ENCODE results near the gene CLEC4A. TPM values are rescaled to one million over a fixed set of nuclear protein-coding genes. Genes with fewer than 3 reads are reported as not detected.

The CLEC4A gene
- total and polyA plus RNA-seq, 2 of the 8 experiments (the other 6 are each of a cell fraction or from before 2014, with no cell fraction given), result 0.41 to 0.44 TPM

DNA sequence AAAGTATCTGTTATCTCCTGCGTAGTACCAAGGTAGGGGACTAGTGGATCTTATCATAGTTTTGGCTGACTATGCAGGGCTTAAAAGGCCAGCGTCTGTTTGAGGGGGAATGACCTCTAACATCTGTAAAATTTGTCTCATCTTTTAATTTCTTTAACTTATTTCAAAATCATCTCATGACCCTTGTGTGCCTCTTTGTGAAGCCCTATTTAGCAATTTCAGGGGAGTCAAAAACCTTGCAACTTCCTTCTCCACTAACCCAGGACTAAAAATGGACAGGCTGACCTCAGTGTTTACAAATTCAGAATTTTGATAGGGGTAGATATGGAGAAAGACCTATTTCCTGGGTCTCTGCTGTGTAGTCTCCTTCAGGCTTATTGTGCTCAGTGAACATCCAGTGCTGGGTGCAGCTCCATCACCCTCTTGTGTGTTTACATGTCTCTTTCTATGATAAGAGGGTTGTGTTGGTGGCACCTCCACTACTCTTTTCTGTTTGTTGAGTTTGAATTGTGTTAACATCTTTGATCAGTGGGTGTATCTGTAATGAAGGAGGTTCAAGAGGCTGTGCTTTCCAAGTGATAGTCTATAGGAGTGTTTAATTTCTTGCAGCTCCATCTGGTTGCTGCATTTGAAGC lies 27.0 kb upstream of the CLEC4A start (continued):
- TF ChIP-seq CHD1 (IDR thresholded peaks at IDR 0.05; ENCODE audit: low read depth, low read length), result no peak
- no peak for TF ChIP-seq POU5F1 (IDR thresholded peaks at IDR 0.05; ENCODE audit: low read depth, low read length)
- TF ChIP-seq BRCA1 (IDR thresholded peaks at IDR 0.05; ENCODE audit: low read depth, low read length), result no peak
- TF ChIP-seq, protein P1, sequence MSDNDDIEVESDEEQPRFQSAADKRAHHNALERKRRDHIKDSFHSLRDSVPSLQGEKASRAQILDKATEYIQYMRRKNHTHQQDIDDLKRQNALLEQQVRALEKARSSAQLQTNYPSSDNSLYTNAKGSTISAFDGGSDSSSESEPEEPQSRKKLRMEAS (IDR thresholded peaks at IDR 0.05), result no peak
- TF ChIP-seq TEAD4 (IDR thresholded peaks at IDR 0.05; ENCODE audit: low read depth, low read length), result no peak
- TF ChIP-seq, protein P2, sequence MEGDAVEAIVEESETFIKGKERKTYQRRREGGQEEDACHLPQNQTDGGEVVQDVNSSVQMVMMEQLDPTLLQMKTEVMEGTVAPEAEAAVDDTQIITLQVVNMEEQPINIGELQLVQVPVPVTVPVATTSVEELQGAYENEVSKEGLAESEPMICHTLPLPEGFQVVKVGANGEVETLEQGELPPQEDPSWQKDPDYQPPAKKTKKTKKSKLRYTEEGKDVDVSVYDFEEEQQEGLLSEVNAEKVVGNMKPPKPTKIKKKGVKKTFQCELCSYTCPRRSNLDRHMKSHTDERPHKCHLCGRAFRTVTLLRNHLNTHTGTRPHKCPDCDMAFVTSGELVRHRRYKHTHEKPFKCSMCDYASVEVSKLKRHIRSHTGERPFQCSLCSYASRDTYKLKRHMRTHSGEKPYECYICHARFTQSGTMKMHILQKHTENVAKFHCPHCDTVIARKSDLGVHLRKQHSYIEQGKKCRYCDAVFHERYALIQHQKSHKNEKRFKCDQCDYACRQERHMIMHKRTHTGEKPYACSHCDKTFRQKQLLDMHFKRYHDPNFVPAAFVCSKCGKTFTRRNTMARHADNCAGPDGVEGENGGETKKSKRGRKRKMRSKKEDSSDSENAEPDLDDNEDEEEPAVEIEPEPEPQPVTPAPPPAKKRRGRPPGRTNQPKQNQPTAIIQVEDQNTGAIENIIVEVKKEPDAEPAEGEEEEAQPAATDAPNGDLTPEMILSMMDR (IDR thresholded peaks at IDR 0.05; ENCODE audit: control extremely low read depth in 1 of 3, insufficient read depth in 1 of 3, low read depth in 1 of 3, low read length in 3 of 3), result no peak
